GM23248 (cell line): ENCODE data around the gene MID1. TPM values are rescaled to one million over a fixed set of nuclear protein-coding genes. Genes with fewer than 3 reads are reported as not detected.

Experiments
- DNase-seq: peaks from one replicate; pipeline ENCODE4 v3.0.0-alpha.2; 2015
- H2AFZ ChIP-seq: fragments of 200-600 bp; sonication (generic); 2 replicates; pipeline ENCODE4 v1.6.1; 2016; ENCODE audit warnings: antibody characterized with exemption
- H3F3A ChIP-seq: fragments of 200-600 bp; sonication (generic); 2 replicates; pipeline ENCODE4 v1.6.1; 2016; ENCODE audit warnings: mild to moderate bottlenecking, antibody characterized with exemption, mixed run types; ENCODE audit not compliant: insufficient read depth
- H3K27ac ChIP-seq: fragments of 200-600 bp; sonication (generic); 2 replicates; pipeline ENCODE4 v1.5.1; 2016; ENCODE audit warnings: mild to moderate bottlenecking
- H3K27me3 ChIP-seq: fragments of 200-600 bp; sonication (generic); replicated peaks from 2 replicates; pipeline ENCODE4 v1.6.1; 2016; ENCODE audit warnings: mild to moderate bottlenecking; ENCODE audit not compliant: insufficient read depth
- H3K36me3 ChIP-seq: fragments of 200-600 bp; sonication (generic); 2 replicates; pipeline ENCODE4 v1.6.1; 2016; ENCODE audit warnings: low read depth, mild to moderate bottlenecking
- H3K4me1 ChIP-seq: fragments of 200-600 bp; sonication (generic); 2 replicates; pipeline ENCODE4 v1.6.1; 2016; ENCODE audit warnings: mild to moderate bottlenecking; ENCODE audit not compliant: insufficient read depth
- H3K4me2 ChIP-seq: fragments of 200-600 bp; sonication (generic); one replicate; pipeline ENCODE4 v1.6.1; 2016; ENCODE audit warnings: mild to moderate bottlenecking; ENCODE audit not compliant: unreplicated experiment
- H3K4me3 ChIP-seq: fragments of 200-600 bp; sonication (generic); 2 replicates; pipeline ENCODE4 v1.5.1; 2016; ENCODE audit warnings: mild to moderate bottlenecking
- H3K79me2 ChIP-seq: fragments of 200-600 bp; sonication (generic); 2 replicates; pipeline ENCODE4 v1.6.1; 2016; ENCODE audit warnings: mild to moderate bottlenecking; ENCODE audit not compliant: insufficient read depth
- H3K9ac ChIP-seq: fragments of 200-600 bp; sonication (generic); 2 replicates; pipeline ENCODE4 v1.6.1; 2016; ENCODE audit warnings: mild to moderate bottlenecking
- H3K9me2 ChIP-seq: fragments of 200-600 bp; sonication (generic); 2 replicates; pipeline ENCODE4 v1.6.1; 2016; ENCODE audit warnings: mixed run types, mild to moderate bottlenecking, moderate library complexity; ENCODE audit not compliant: insufficient read depth
- H3K9me3 ChIP-seq: fragments of 200-600 bp; sonication (generic); one replicate; pipeline ENCODE4 v1.6.1; 2017; ENCODE audit warnings: low read depth
- H4K20me1 ChIP-seq: fragments of 200-600 bp; sonication (generic); 2 replicates; pipeline ENCODE4 v1.6.0; 2016; ENCODE audit not compliant: insufficient read depth
- EZH2 ChIP-seq: fragments of 200-600 bp; sonication (generic); IDR thresholded peaks from 2 replicates; pipeline ENCODE4 v1.6.1; 2018; ENCODE audit warnings: antibody characterized with exemption, mild to moderate bottlenecking; ENCODE audit not compliant: insufficient read depth, poor library complexity, severe bottlenecking
- EZH2phosphoT487 ChIP-seq: fragments of 200-600 bp; sonication (generic); IDR thresholded peaks from 2 replicates; pipeline ENCODE4 v1.6.1; 2018; ENCODE audit warnings: antibody characterized with exemption, moderate library complexity, mild to moderate bottlenecking, low read depth; ENCODE audit not compliant: insufficient read depth
- WGBS, 2 experiments: methylation state at CpG; one replicate each; pipeline ENCODE4 v1.1.6; 2015 to 2017; ENCODE audit warnings: low lambda C conversion rate in 2 of 2, low coverage in 1 of 2; ENCODE audit errors: missing lambda C conversion rate in 2 of 2; 5-methylcytosine and 5-hydroxymethylcytosine counted together
- in situ Hi-C: fragments of 300-500 bp; cut with MboI; formaldehyde crosslinking; loops from 2 replicates; pipeline ENCODE4 v1.15.0; 2020
- polyA plus RNA-seq: library from polyadenylated mRNA; unstranded; fragments of >200 nt; fragmentation: Nextera tagmentation; extraction: Ambion mirVana; gene quantifications from 2 replicates; pipeline ENCODE4 v1.2.1, GENCODE V29; 2016
- total RNA-seq: library from RNA; depleted of rRNA; stranded (reverse); fragments of >200 nt; shearing (Covaris generic); gene quantifications from 2 replicates; pipeline ENCODE4 v1.2.3, GENCODE V29; 2014

Gene MID1
- total and polyA plus RNA-seq, 2 experiments from 2014 or later, result 5.6 to 5.9 TPM

DNA sequence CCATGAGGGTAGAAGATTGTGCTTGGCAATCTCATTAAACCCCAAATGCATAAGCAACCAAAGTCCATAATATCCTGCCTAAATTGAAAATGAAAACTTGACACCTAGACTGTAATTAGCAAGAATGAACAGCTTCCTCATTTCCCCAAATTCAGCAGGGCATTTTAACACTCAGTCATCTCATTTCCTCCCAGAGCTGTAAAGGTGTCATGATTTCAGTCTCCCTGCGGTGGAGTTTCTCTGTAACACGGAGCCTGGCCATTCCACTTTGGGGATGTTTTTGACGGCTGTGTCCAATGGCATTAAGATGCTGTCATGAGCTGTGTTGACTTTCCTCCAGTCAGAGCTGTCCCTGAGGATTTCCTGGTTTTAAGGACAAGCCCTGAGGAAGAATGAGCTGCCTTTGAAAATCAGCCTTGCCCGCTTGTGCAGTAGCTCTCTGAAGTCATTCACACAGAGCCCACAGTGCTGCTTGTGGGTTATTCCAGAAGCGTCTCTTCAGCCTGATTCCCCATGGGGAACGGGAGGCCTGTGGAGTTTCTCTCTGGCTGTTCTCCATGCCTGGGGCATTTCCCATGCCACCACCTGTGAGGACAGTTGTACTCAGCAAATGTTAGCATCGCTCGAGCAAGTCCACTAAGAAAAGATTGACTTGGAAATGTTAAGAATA lies 187.0 kb downstream of the MID1 start:
- 88 to 90% methylated on average over 8 of the region's 8 CpGs for WGBS, 2 experiments
- no peaks in the 10 kb centered on the region for H3K36me3 ChIP-seq
- no peaks in the 10 kb centered on the region for H4K20me1 ChIP-seq
- in situ Hi-C loops, result no loop called here
- H3K4me3 ChIP-seq, result no peak overlapping the region
- no peak overlapping the region for H3K9ac ChIP-seq
- no peak overlapping the region for H2AFZ ChIP-seq
- no peak for TF ChIP-seq EZH2phosphoT487
- TF ChIP-seq EZH2, result no peak
- no peaks in the 10 kb centered on the region for H3K4me1 ChIP-seq
- H3K79me2 ChIP-seq, result no peaks in the 10 kb centered on the region
- H3K4me2 ChIP-seq, result no peak overlapping the region
- no peak overlapping the region for H3K27ac ChIP-seq
- H3K27me3 ChIP-seq, result no peaks in the 10 kb centered on the region
- no peaks in the 10 kb centered on the region for H3K9me2 ChIP-seq
- no peaks in the 10 kb centered on the region for H3K9me3 ChIP-seq
- DNase-seq, result no peak
- no peaks in the 10 kb centered on the region for H3F3A ChIP-seq

DNA sequence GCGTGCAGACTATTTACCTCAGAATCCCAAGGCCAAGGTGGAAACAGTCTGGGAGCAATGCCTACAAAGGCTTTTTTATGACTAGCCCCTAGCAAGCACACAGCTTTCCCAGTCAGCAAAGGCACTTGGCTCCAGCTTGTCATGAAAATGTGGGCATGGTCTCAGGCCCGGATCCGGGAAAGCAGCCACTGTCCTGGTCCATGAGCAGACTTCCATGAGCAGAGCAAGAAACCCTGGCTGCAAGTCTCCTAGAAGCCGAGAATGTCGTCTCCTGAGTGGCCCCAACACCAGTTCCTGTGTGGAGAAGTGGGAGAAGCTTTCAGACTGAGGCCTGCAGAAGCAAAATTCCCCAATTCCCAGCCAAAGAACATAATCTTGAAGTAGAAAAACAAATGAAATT lies 190.5 kb downstream of the MID1 start:
- no peaks in the 10 kb centered on the region for H3K9me3 ChIP-seq
- in situ Hi-C loops, result no loop called here

DNA sequence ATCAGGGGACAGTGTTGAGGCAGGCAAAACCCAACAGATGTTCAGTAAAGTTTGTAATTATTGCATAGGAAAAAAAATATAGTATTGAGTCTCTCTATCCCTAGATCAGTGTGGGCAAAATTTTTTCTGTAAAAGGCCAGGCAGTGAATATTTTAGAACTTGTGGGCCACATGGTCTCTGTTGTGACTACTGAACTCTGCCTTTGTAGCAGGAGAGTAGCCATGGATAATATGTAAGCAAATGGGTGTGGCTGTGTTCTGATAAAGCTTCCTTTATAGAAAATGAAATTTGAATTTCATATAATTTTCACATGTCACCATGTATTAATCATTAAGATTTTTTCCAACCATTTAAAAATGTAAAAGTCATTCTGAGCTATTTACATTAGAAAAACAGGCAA lies 193.1 kb downstream of the MID1 start:
- H3K79me2 ChIP-seq, result no peaks in the 10 kb centered on the region
- no peaks in the 10 kb centered on the region for H3K36me3 ChIP-seq
- no peaks in the 10 kb centered on the region for H4K20me1 ChIP-seq
- no peak overlapping the region for H3K4me2 ChIP-seq
- H2AFZ ChIP-seq, result no peak overlapping the region
- H3K4me1 ChIP-seq, result no peaks in the 10 kb centered on the region
- no peak overlapping the region for H3K9ac ChIP-seq
- no peaks in the 10 kb centered on the region for H3F3A ChIP-seq
- no peak overlapping the region for H3K4me3 ChIP-seq
- in situ Hi-C loops, result no loop called here
- no peak overlapping the region for H3K27ac ChIP-seq
- no peaks in the 10 kb centered on the region for H3K9me3 ChIP-seq
- no peaks in the 10 kb centered on the region for H3K9me2 ChIP-seq
- H3K27me3 ChIP-seq, result no peaks in the 10 kb centered on the region
- no peak for DNase-seq
- TF ChIP-seq EZH2phosphoT487 (no peak), EZH2 (no peak)

More for the DNA sequence above, 190.5 kb downstream of the MID1 start:
- Histone ChIP-seq H3K9ac (no peak overlapping the region), H3K36me3 (no peaks in the 10 kb centered on the region), H4K20me1 (no peaks in the 10 kb centered on the region), H3K4me2 (no peak overlapping the region), H3F3A (no peaks in the 10 kb centered on the region), H3K9me2 (no peaks in the 10 kb centered on the region), H3K27ac (no peak overlapping the region), H3K4me3 (no peak overlapping the region), H3K4me1 (no peaks in the 10 kb centered on the region), H3K27me3 (no peaks in the 10 kb centered on the region), H3K79me2 (no peaks in the 10 kb centered on the region), H2AFZ (no peak overlapping the region)
- no peak for DNase-seq
- no peak for TF ChIP-seq EZH2
- 34 to 42% methylated on average over 5 of the region's 5 CpGs for WGBS, 2 experiments

DNA sequence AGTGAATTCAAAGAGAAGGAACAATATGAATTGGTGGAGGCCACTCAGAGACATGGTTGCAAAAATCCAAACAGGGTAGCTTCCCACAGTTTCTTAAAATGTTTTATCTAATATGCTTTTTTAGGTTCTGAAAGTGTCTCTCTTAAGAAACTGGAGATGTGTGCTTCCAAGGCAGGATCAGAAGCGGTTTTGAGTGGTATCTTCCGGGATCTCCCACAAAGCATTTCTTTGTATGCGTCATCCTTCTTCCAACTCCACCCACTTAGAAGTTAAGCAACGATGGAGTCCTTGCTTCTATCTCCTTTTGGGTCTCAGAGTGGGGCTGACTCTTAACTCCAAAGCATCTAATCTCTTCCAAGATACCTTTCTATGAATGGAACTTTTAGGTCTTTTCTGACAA lies 196.7 kb downstream of the MID1 start:
- 86 to 90% methylated on average over 4 of the region's 4 CpGs for whole genome bisulfite sequencing, 2 experiments
- H3K9me2 ChIP-seq, result no peaks in the 10 kb centered on the region
- H3K4me1 ChIP-seq, result no peaks in the 10 kb centered on the region
- H3K27ac ChIP-seq, result no peak overlapping the region
- H3F3A ChIP-seq, result no peaks in the 10 kb centered on the region
- H3K4me3 ChIP-seq, result no peak overlapping the region
- TF ChIP-seq EZH2, result no peak
- no peak overlapping the region for H3K9ac ChIP-seq
- H3K4me2 ChIP-seq, result no peak overlapping the region
- no peaks in the 10 kb centered on the region for H3K9me3 ChIP-seq
- in situ Hi-C loops, result no loop called here
- no peak overlapping the region for H2AFZ ChIP-seq
- H3K36me3 ChIP-seq, result no peaks in the 10 kb centered on the region
- no peak for DNase-seq
- H3K79me2 ChIP-seq, result no peaks in the 10 kb centered on the region
- no peaks in the 10 kb centered on the region for H3K27me3 ChIP-seq
- no peaks in the 10 kb centered on the region for H4K20me1 ChIP-seq

DNA sequence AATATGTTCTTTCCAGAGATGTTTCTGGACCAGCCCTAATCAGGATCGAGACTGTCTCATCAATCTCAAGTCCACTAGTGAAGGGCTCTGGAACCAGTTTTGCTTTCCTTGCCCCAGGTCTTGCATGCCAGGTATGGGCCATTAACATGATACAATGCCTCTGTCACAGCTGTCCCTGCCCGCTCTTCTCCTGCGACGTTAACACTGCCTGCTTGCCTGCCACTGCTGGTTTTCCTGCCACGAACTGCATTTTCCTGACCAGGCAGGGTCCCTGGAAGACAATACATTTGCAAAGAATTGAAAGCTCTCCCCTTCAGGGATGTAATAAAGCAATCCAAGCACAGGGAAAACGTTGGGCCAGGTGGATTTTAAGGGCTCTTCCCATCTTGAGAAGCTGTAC lies 200.3 kb downstream of the MID1 start:
- H3K79me2 ChIP-seq, result no peaks in the 10 kb centered on the region
- no peaks in the 10 kb centered on the region for H4K20me1 ChIP-seq
- H3K27ac ChIP-seq, result no peak overlapping the region
- no peak overlapping the region for H3K9ac ChIP-seq
- no peak overlapping the region for H3K4me3 ChIP-seq
- H2AFZ ChIP-seq, result no peak overlapping the region
- H3K36me3 ChIP-seq, result no peaks in the 10 kb centered on the region
- 0 out of 2 replicates have a peak, but pooled peaks cover 8% of the 10 kb centered on the region for H3F3A ChIP-seq
- no peak for DNase-seq
- WGBS, 2 experiments, result 76 to 77% methylated on average over 6 of the region's 6 CpGs
- no peaks in the 10 kb centered on the region for H3K27me3 ChIP-seq
- in situ Hi-C loops, result no loop called here
- TF ChIP-seq EZH2 (no peak), EZH2phosphoT487 (no peak)
- peaks cover 12% of the 10 kb centered on the region for H3K4me1 ChIP-seq
- H3K9me2 ChIP-seq, result no peaks in the 10 kb centered on the region
- no peak overlapping the region for H3K4me2 ChIP-seq
- no peaks in the 10 kb centered on the region for H3K9me3 ChIP-seq
